Hepatic stellate cell (primary cell): ENCODE data around the gene MRPS11.
"Not testable (repeated sequence)": the region's sequence is repeated elsewhere in the genome, so short reads cannot be mapped to it uniquely, and the experiment has no call there.

Source experiments
- DNase-seq: peaks from one replicate; pipeline ENCODE4 v3.0.0; 2011; ENCODE audit warnings: low spot score

MRPS11 gene

GRCh38 chr15:88454867-88455810 is 12.4 kb upstream of the MRPS11 start:
- DNase-seq = peak; percentile 71

GRCh38 chr15:88456733-88457132 is 10.8 kb upstream of the MRPS11 start:
- no peak for DNase-seq

- DNase-seq = no peak
Observed at GRCh38 chr15:88463870-88464532, 3.5 kb upstream of the MRPS11 start.

- DNase-seq = peak; percentile 37
Observed at GRCh38 chr15:88465633-88466224, 1.8 kb upstream of the MRPS11 start.

- DNase-seq = no peak
Observed at GRCh38 chr15:88467935-88468528, 524 bp downstream of the MRPS11 start.

GRCh38 chr15:88468721-88469120 is 1.2 kb downstream of the MRPS11 start:
- not testable (repeated sequence) for DNase-seq

GRCh38 chr15:88469321-88469720 is 1.8 kb downstream of the MRPS11 start:
- DNase-seq = no peak

DNA sequence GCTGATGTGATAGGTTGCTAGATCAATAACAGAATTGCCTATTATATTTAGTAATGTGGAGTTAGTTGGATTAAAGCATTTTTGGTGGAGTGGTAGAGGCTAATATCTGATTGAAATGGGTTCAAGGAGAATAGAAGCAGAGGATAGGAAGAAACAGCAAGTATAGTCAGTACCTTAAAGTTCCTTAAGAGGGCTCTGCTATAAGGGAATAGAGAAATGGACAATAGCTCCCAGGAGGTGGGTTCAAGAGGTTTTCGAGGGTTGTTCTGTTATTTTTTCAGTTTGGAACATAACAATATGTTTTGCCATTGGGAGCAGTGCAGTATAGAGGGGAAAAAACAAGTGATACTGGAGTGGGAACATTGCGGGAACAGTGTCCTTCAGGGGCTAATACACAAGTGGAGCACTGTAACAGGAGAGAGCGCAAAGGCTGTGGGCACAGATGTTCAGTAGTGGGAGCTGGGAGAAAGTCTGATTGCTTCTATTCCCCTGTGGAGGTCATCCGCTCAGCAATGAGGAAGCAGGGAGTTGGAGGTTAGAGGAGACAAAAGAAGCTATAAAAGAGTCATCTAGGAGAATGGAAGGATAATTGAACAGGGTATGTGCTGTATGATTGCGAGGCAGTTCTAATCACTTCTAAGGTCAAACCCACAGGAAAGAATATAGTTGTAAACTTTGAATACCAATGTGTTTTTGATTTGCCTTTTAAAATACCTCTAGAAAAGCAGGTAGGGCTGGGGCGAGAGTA is 3.3 kb downstream of the MRPS11 start:
- DNase-seq = no peak

GRCh38 chr15:88472225-88472624 is 4.7 kb downstream of the MRPS11 start:
- DNase-seq = no peak

GRCh38 chr15:88473661-88474293 is 6.3 kb downstream of the MRPS11 start:
- not testable (repeated sequence) for DNase-seq

DNA sequence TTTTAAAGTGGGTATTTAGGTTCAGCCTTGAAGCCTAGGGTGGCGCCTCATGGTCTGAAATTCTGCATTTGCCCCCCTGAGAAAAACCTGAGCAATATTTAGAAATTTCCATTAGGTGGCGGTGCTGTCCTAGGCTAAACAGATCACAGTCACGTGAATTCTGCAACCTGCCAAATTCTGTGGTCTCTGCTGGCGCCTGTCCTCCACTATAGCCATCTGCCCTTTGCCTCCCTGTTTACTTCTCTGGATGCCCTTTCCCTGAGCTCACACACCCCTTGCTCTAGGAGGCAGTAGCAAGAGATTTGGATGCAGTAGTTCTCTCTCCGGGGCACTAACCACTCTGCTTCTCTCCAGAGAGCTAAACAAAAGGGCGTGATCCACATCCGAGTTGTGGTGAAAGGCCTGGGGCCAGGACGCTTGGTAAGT is 9.1 kb downstream of the MRPS11 start:
- peak; percentile 63 for DNase-seq

DNA sequence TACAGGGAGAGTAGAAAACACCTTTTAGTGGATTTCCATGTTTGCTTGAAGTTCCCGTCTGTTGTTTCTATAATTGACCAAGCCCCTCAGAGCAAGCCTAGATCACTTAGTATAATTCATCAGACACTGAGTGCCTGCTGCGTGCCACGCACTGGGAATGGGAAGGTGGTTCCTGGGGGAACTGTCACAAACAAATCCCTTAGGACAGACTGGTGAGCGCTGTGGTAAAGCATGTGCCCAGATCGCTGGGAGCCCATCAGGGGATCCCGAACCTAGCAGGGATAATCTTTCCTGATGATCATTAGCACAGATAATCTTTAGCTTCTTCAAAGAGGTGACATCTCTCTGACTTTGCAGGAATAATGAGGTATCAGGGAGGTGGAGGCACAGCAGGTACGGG is 9.6 kb downstream of the MRPS11 start:
- no peak for DNase-seq

GRCh38 chr15:88477904-88478303 is 10.4 kb downstream of the MRPS11 start:
- DNase-seq = no peak

- DNase-seq = no peak
Observed at GRCh38 chr15:88479169-88479568, 11.7 kb downstream of the MRPS11 start.

DNA sequence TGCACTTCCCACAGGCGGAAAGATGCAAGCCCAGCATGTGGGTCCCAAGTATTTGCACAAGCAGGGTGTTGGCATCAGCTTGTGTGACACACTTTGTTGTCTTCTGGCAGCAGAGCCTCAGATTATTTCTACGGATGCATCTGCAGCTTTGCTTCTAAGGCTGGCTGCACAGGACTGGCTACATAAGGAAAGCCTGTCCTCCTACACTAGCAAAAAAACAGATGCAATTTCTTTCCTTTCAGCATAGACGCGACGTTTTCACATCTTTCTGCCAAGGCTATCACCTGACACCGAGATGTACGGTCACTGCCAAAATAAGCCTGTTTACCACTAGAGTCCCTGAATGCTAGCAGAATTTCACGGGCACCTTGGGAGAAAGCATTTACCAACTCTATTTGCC is 13.5 kb downstream of the MRPS11 start:
- DNase-seq = no peak

DNA sequence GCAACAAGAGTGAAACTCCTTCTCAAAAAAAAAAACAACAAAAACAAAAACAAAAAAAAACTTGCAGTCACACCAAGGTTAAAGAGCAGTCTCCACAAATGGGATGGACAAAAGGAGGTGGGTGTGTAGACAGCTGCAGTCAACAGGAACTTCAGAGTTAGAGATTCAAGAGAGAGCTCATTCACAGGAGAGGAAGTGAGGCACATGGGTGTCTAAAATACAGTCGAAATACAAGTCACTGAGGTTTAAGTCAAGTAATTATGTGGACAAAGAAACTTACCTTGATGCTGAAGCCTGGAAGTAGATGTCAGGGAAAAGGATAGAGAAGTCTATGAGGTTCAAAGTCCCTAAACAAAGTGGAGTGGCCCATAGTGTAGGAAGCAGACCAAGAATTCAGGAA is 14.8 kb downstream of the MRPS11 start:
- no peak for DNase-seq

DNA sequence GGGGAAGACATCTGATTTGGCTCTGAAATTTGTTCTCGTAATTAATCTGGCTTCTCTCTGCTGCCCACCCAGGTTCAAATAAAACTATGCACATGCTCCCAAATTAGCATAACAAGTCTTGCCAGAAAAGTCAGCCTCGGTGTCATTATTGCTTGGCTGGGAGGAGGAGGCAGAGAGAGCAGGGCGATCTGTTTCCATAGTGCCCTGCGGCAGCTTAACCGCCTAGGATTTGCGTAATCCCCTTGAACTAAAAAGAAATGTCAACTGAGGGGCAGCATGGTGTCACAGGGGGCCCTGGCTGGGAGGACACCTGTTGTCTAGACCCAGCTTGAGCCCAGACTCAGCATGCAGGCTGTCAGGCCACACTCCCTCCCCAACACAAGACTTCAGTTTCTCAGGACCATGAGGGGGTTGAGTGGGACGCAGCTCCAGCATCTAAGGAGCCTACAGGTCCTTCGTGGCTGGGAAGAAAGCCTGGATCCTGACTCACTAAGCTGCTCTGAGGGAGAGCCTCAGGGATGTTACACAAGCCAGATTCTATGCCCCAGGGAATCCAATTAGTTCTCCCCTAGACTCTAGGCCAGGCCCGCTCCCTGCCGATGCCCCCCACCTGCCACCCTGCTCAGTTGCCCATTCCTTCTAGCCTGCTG is 17.3 kb downstream of the MRPS11 start:
- DNase-seq = peak; percentile 27

DNA sequence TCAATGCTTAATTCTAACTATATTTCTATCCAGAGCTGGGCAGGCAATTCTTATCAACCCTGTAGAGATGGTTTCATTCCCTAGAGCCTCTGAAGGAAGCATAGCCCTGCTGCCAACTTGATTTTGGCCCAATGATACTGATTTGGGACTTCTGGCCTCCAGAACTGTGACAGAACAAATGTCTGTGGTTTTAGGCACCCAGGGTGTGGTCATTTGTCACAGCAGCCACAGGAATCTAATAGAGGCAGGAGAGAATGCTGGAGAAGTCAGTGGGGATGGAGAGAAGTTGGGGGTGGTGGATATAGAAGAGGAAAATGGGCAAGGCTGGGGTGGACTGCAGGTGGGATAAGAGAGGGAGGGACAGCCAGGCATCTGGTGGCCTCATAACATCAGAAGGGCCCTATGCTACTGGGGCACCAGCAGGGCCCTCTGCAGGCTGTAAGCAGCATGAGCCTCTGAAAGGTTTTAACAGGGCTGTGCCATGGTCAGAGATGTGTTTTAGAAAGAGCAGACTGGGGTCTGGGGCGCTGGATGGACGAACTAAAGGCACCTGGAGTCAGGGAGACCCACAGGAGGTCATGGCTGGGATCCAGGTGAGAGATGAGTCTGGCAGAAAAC is 19.8 kb downstream of the MRPS11 start:
- DNase-seq = peak; percentile 43

DNA sequence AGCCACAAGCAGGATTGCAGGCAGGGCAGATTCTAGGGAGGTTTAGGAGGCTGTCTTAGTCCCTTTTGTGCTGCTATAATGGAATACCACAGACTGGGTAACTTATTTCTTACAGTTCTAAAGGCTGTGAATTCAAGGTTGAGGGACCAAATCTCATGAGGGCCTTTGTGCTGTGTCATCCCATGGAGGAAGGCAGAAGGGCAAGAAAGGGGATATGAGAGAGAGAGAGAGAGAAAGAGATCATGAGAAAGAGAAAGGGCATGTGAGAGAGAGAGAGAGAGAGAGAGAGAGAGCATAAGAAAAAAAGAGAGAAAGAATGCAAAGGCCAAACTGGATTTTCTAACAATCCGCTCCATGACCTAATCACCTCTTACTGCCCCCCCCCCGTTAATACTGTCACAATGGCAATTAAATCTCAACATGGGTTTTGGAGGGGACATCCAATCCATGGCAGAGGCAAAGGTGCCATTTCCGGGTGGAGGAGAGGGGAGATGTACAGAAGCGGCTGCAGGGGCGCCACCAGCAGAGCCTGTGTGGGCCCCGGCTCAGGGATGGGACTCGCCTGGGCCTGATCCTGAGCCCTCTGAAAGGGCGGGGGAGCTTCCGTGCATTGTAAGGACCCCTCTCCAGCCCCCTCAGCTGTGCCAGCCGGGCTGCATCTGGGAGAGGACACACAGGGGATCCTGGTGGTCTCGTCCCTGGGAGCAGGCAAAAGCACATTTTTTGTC is 20.5 kb downstream of the MRPS11 start:
- no peak for DNase-seq

GRCh38 chr15:88489321-88489720 is 21.8 kb downstream of the MRPS11 start:
- no peak for DNase-seq
